Mesenteric fat pad (tissue), 1 donor: ENCODE results near the gene MTARC2. TPM values are rescaled to one million over a fixed set of nuclear protein-coding genes. Genes with fewer than 3 reads are reported as not detected.

Source experiments
- DNase-seq: peaks from one replicate; pipeline ENCODE4 v3.0.0-alpha.2; 2020; ENCODE audit warnings: low spot score
- total RNA-seq: library from RNA; stranded (reverse); fragmentation: NEBNext Ultra II Directional; extraction: Animal tissue kit (Norgen Biotek cat#: 25700); gene quantifications from one replicate; pipeline ENCODE4 v1.2.1, GENCODE V29; 2021
- donor health status: DM: yes; HTN: yes; CAD: no.

Gene MTARC2
- total RNA-seq, 1 donor from 2014 or later, result 45.2 TPM

- no peak for DNase-seq
Measured at GRCh38 chr1:220767312-220768125, 19.4 kb downstream of the MTARC2 start.

GRCh38 chr1:220768126-220768601 is 20.0 kb downstream of the MTARC2 start:
- DNase-seq, result no peak

GRCh38 chr1:220769205-220769604 is 21.1 kb downstream of the MTARC2 start:
- DNase-seq, result no peak

- DNase-seq, result no peak
Measured at GRCh38 chr1:220770245-220770913, 22.3 kb downstream of the MTARC2 start.

- no peak for DNase-seq
Measured at GRCh38 chr1:220772846-220773245, 24.7 kb downstream of the MTARC2 start.

- DNase-seq, result no peak
Measured at GRCh38 chr1:220775240-220775853, 27.2 kb downstream of the MTARC2 start.

- DNase-seq, result no peak
Measured at GRCh38 chr1:220776254-220776653, 28.1 kb downstream of the MTARC2 start.

- peak; percentile 94 for DNase-seq
Measured at GRCh38 chr1:220776720-220777326, 28.7 kb downstream of the MTARC2 start.

- no peak for DNase-seq
Measured at GRCh38 chr1:220783453-220783852, 35.3 kb downstream of the MTARC2 start.

- no peak for DNase-seq
Measured at GRCh38 chr1:220784751-220785150, 36.6 kb downstream of the MTARC2 start.

GRCh38 chr1:220785166-220786056 is 37.3 kb downstream of the MTARC2 start:
- no peak for DNase-seq

GRCh38 chr1:220786057-220786336 is 37.9 kb downstream of the MTARC2 start:
- no peak for DNase-seq

- DNase-seq, result no peak
Measured at GRCh38 chr1:220786337-220787068, 38.4 kb downstream of the MTARC2 start, which contains the start of gene MTARC1. Gene MTARC1 (plus strand): TSS chr1:220786913. CDS start chr1:220786945, 32 bp downstream.

GRCh38 chr1:220787069-220787619 is 39.0 kb downstream of the MTARC2 start:
- DNase-seq, result no peak

- DNase-seq, result no peak
Measured at GRCh38 chr1:220788900-220789299, 40.8 kb downstream of the MTARC2 start.

GRCh38 chr1:220789532-220790147 is 41.5 kb downstream of the MTARC2 start:
- no peak for DNase-seq

GRCh38 chr1:220791285-220791684 is 43.2 kb downstream of the MTARC2 start:
- DNase-seq, result no peak

GRCh38 chr1:220791956-220792355 is 43.8 kb downstream of the MTARC2 start:
- no peak for DNase-seq

- no peak for DNase-seq
Measured at GRCh38 chr1:220796530-220796929, 48.4 kb downstream of the MTARC2 start.
